ENCODE results near the gene PIGS.

Gene PIGS

DNA sequence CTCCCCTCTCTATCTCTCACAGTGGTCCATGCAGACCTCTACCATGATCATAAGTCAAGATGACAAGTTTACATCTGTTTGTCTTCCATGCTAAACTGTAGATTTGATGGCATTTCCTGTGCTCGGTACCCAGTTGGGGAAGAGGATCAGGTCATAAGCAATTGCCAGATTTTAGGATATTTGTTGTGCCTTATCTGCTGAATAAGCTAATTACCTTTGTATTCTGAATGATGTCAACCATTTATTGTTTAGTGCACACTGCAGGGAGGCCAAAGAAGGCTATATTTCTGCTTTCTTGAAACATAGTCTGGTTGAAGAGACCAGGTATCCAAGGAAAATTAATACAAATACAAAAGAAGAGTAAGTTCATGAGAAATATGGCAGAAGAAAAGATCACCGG, 11.2 kb upstream of the PIGS start:
- Mint-ChIP-seq H3K9me3 (no peaks in the 10 kb centered on the region), H3K27ac (no peak overlapping the region), H3K27me3 (ENCODE audit: low read depth, poor library complexity) (peaks cover 3% of the 10 kb centered on the region), H3K36me3 (ENCODE audit: low read depth) (peaks cover 42% of the 10 kb centered on the region), H3K4me3 (no peak overlapping the region), H3K4me1 (no peaks in the 10 kb centered on the region)
- TF ChIP-seq, protein P1, sequence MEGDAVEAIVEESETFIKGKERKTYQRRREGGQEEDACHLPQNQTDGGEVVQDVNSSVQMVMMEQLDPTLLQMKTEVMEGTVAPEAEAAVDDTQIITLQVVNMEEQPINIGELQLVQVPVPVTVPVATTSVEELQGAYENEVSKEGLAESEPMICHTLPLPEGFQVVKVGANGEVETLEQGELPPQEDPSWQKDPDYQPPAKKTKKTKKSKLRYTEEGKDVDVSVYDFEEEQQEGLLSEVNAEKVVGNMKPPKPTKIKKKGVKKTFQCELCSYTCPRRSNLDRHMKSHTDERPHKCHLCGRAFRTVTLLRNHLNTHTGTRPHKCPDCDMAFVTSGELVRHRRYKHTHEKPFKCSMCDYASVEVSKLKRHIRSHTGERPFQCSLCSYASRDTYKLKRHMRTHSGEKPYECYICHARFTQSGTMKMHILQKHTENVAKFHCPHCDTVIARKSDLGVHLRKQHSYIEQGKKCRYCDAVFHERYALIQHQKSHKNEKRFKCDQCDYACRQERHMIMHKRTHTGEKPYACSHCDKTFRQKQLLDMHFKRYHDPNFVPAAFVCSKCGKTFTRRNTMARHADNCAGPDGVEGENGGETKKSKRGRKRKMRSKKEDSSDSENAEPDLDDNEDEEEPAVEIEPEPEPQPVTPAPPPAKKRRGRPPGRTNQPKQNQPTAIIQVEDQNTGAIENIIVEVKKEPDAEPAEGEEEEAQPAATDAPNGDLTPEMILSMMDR (IDR thresholded peaks at IDR 0.05) = no peak
- DNase-seq = no peak

DNA sequence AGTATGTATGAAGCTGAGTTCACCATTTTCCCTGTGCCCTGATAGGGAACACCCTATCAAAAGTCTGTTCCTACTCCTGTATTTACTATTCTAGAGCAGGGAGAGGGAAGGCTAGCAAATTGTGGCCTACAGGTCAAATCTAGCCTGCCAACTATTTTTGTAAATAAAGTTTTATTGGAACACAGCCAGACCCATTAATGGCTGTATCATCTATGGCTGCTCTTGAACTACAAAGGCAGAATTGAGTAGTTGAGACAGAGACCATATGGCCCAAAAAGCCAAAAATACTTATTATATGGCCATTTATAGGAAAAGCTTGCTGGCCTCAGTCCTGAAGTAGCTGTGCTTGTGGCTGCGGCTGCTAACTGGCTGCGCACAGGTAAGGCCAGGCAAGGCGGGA, 9.6 kb upstream of the PIGS start:
- H3K9me3 Mint-ChIP-seq = no peaks in the 10 kb centered on the region
- H3K27me3 Mint-ChIP-seq (ENCODE audit: low read depth, poor library complexity) = peaks cover 3% of the 10 kb centered on the region
- no peak overlapping the region for H3K4me3 Mint-ChIP-seq
- H3K36me3 Mint-ChIP-seq (ENCODE audit: low read depth) = peaks cover 39% of the 10 kb centered on the region
- DNase-seq = no peak
- peak overlapping the region; percentile 44 for H3K27ac Mint-ChIP-seq
- TF ChIP-seq, protein P1 (IDR thresholded peaks at IDR 0.05) = no peak
- H3K4me1 Mint-ChIP-seq = peaks cover 11% of the 10 kb centered on the region

DNA sequence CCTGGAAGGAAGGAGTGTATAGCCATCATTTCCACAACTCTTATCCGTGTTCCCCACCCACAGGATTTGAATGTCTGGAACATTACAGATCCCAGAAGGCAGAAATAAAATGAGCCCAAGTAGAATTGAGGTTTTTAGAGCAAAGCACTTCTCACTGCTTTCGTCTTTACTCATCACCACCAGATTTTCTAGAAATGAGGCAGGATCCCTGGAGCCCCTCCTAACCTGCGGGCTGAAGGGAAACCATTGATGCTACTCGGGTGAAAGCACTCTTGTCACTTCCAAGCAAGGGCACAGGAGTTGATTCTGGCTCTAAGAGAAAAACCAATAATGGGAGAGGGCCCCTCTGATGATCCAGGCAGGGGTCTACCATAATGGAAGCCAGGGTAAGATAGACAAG, 8.2 kb upstream of the PIGS start:
- peaks cover 39% of the 10 kb centered on the region for H3K36me3 Mint-ChIP-seq (ENCODE audit: low read depth)
- TF ChIP-seq, protein P1 (IDR thresholded peaks at IDR 0.05) = no peak
- DNase-seq = no peak
- H3K27me3 Mint-ChIP-seq (ENCODE audit: low read depth, poor library complexity) = no peaks in the 10 kb centered on the region
- H3K27ac Mint-ChIP-seq = no peak overlapping the region
- no peaks in the 10 kb centered on the region for H3K9me3 Mint-ChIP-seq
- peaks cover 14% of the 10 kb centered on the region for H3K4me1 Mint-ChIP-seq
- H3K4me3 Mint-ChIP-seq = no peak overlapping the region

DNA sequence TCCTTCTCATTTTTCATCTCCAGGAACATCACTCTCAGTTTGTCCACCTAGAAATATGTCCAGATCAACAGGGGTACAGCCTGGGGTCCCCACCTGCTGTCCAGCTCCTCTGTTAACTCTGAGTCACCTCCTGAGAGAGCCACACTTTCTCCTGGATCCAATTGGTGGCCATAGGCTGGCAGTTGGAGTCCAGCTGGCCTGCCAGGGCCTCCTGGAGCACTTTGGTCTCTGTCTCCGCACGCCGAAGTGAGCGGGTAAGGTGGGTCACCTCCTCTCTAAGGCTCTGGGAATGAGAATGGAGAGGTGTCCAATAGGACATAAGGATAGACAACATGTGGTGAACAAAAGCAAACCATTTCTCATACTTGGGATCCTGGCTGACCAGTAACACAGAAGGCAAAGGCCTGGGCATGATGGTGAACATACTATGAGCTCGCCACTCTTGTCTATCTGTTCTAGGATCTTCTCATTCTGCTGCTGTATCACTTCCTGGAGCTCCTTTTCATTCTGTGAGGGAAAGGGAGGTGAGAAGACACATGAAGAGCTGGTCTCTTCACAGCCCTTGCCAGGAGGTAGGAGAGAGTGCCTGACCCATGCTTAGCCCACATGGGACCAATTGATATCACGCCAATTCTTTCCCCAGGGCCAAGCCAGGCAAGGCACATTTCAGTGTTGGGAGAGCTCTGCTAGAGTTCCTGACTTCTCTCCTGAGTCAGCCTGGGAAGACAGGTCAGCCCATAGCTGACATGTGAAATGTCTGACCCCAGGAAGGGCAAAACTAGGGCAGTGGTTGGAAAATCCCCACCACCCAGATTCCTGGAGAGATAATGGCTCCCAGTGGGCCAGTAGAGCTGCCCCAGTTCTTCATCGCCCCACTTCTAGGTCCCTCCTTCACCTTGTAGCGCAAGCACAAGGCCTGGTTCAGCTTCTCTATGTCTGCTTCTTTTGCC, 7.2 kb upstream of the PIGS start:
- peaks cover 14% of the 10 kb centered on the region for H3K4me1 Mint-ChIP-seq
- no peak overlapping the region for H3K4me3 Mint-ChIP-seq
- no peaks in the 10 kb centered on the region for H3K9me3 Mint-ChIP-seq
- H3K27ac Mint-ChIP-seq = no peak overlapping the region
- H3K27me3 Mint-ChIP-seq (ENCODE audit: low read depth, poor library complexity) = no peaks in the 10 kb centered on the region
- TF ChIP-seq, protein P1 (IDR thresholded peaks at IDR 0.05) = no peak
- peaks cover 48% of the 10 kb centered on the region for H3K36me3 Mint-ChIP-seq (ENCODE audit: low read depth)
- DNase-seq = no peak

DNA sequence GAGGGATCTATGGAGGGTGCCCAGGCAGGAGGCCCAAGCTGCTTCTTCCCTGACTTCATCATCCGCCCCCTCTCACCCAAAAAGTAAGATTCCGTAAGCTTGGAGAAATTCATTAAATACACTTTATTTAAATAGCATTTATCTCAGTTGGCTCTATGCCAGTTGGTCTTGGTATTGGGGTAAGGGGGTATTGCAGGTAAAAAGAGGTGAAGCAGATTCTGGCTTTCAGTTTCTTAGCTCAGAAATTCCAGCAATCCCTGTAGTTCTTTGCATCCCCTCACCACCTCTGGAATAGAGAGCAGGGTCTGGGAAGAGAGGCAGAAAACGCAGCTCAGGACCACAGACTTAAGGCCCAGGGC, 6.1 kb upstream of the PIGS start:
- DNase-seq = no peak
- H3K4me1 Mint-ChIP-seq = peaks cover 15% of the 10 kb centered on the region
- TF ChIP-seq, protein P1 (IDR thresholded peaks at IDR 0.05) = no peak
- no peaks in the 10 kb centered on the region for H3K9me3 Mint-ChIP-seq
- peaks cover 9% of the 10 kb centered on the region for H3K27me3 Mint-ChIP-seq (ENCODE audit: low read depth, poor library complexity)
- peaks cover 53% of the 10 kb centered on the region for H3K36me3 Mint-ChIP-seq (ENCODE audit: low read depth)
- no peak overlapping the region for H3K4me3 Mint-ChIP-seq
- H3K27ac Mint-ChIP-seq = no peak overlapping the region
